Colonic mucosa (tissue), 4 donors: ENCODE data around the gene GMDS. TPM values are rescaled to one million over a fixed set of nuclear protein-coding genes. Genes with fewer than 3 reads are reported as not detected.
"Not testable (repeated sequence)": the region's sequence is repeated elsewhere in the genome, so short reads cannot be mapped to it uniquely, and the experiment has no call there.

Experiments
- DNase-seq: peaks from one replicate; pipeline ENCODE4 v3.0.0-alpha.2; 2020
- H3K27ac ChIP-seq: fragments of 200-600 bp; one replicate; pipeline ENCODE4 v1.8.0; 2021
- H3K27me3 ChIP-seq: fragments of 200-600 bp; one replicate; pipeline ENCODE4 v1.8.0; 2021
- H3K36me3 ChIP-seq: fragments of 200-600 bp; one replicate; pipeline ENCODE4 v1.8.0; 2021
- H3K4me1 ChIP-seq: fragments of 200-600 bp; one replicate; pipeline ENCODE4 v1.8.0; 2021; ENCODE audit warnings: mild to moderate bottlenecking
- H3K4me3 ChIP-seq: fragments of 200-600 bp; one replicate; pipeline ENCODE4 v1.8.0; 2021
- H3K9ac ChIP-seq, 2 donors: one replicate each; pipeline ENCODE4 v1.7.0; 2013; ENCODE audit warnings: control low read depth in 2 of 2, low read depth in 2 of 2, low read length in 2 of 2
- H3K9me3 ChIP-seq: fragments of 200-600 bp; one replicate; pipeline ENCODE4 v1.8.0; 2021
- CTCF ChIP-seq: fragments of 200-600 bp; IDR thresholded peaks from one replicate; pipeline ENCODE4 v1.8.0; 2022; ENCODE audit warnings: antibody characterized with exemption, mild to moderate bottlenecking
- intact Hi-C: fragments of 100-400 bp; cut with DNase I; formaldehyde crosslinking; loops from one replicate; pipeline ENCODE4 v1.14.1; 2022
- total RNA-seq, 2 donors: library from RNA; stranded (reverse); fragmentation: NEBNext Ultra II Directional in 1 of 2; extraction: Animal tissue kit (Norgen Biotek cat#: 25700) in 1 of 2; gene quantifications; one replicate each; pipeline ENCODE4 v1.2.1, GENCODE V29; 2021
- donor health status: healthy.
- donor health status: DM: no; HTN: no; CAD: no.
- donor health status: DM: no; HTN: no; CAD: no.

Gene GMDS
- total RNA-seq, 2 donors from 2014 or later: 247 to 272 TPM

- Histone ChIP-seq H3K9me3 (no peaks in the 10 kb centered on the region), H3K36me3 (no peaks in the 10 kb centered on the region), H3K27ac (no peak overlapping the region), H3K4me1 (no peaks in the 10 kb centered on the region), H3K9ac (no peak overlapping the region), H3K4me3 (no peak overlapping the region), H3K27me3 (no peaks in the 10 kb centered on the region)
- no peak for TF ChIP-seq CTCF
- intact Hi-C loops: no loop called here
- DNase-seq: no peak
These were observed 566.2 kb downstream of the GMDS start for GRCh38 chr6:1679031-1679687.

GRCh38 chr6:1678201-1678600, 567.2 kb downstream of the GMDS start:
- no peak overlapping the region for H3K27ac ChIP-seq
- intact Hi-C loops: no loop called here
- TF ChIP-seq CTCF: no peak
- no peak for DNase-seq
- no peaks in the 10 kb centered on the region for H3K27me3 ChIP-seq
- no peaks in the 10 kb centered on the region for H3K4me1 ChIP-seq
- no peaks in the 10 kb centered on the region for H3K9me3 ChIP-seq
- no peaks in the 10 kb centered on the region for H3K36me3 ChIP-seq
- H3K4me3 ChIP-seq: no peak overlapping the region
- H3K9ac ChIP-seq: no peak overlapping the region

- Histone ChIP-seq H3K36me3 (no peaks in the 10 kb centered on the region), H3K27me3 (no peaks in the 10 kb centered on the region), H3K4me1 (no peaks in the 10 kb centered on the region), H3K9ac (no peak overlapping the region), H3K27ac (no peak overlapping the region), H3K9me3 (no peaks in the 10 kb centered on the region), H3K4me3 (no peak overlapping the region)
- no peak for TF ChIP-seq CTCF
- no peak for DNase-seq
- intact Hi-C loops: no loop called here
These were observed 573.0 kb downstream of the GMDS start for GRCh38 chr6:1672379-1672778.

GRCh38 chr6:1670711-1671462, 574.5 kb downstream of the GMDS start:
- Histone ChIP-seq H3K4me1 (no peaks in the 10 kb centered on the region), H3K27ac (no peak overlapping the region), H3K9ac (no peak overlapping the region), H3K27me3 (no peaks in the 10 kb centered on the region), H3K9me3 (no peaks in the 10 kb centered on the region), H3K4me3 (no peak overlapping the region), H3K36me3 (no peaks in the 10 kb centered on the region)
- DNase-seq: no peak
- intact Hi-C loops: no loop called here
- TF ChIP-seq CTCF: no peak

- no peaks in the 10 kb centered on the region for H3K4me1 ChIP-seq
- no peaks in the 10 kb centered on the region for H3K9me3 ChIP-seq
- DNase-seq: no peak
- intact Hi-C loops: no loop called here
- H3K9ac ChIP-seq: no peak overlapping the region
- no peaks in the 10 kb centered on the region for H3K27me3 ChIP-seq
- no peaks in the 10 kb centered on the region for H3K36me3 ChIP-seq
- H3K27ac ChIP-seq: no peak overlapping the region
- no peak overlapping the region for H3K4me3 ChIP-seq
- TF ChIP-seq CTCF: no peak
These were observed 575.4 kb downstream of the GMDS start for GRCh38 chr6:1669996-1670395.

GRCh38 chr6:1668456-1668855, 576.9 kb downstream of the GMDS start:
- H3K36me3 ChIP-seq, H3K9me3 ChIP-seq, intact Hi-C loops, H3K27ac ChIP-seq, H3K4me3 ChIP-seq, H3K4me1 ChIP-seq, H3K27me3 ChIP-seq, DNase-seq, H3K9ac ChIP-seq: not testable (repeated sequence)
